SK-N-MC (cell line): ENCODE results near the gene ZFAND2A.
A peak's percentile ranks its signal among the peaks of the same experiment; 100 is the strongest.
"Not testable (repeated sequence)": the region's sequence is repeated elsewhere in the genome, so short reads cannot be mapped to it uniquely, and the experiment has no call there.

Experiments
- DNase-seq: peaks from one replicate; pipeline ENCODE4 v3.0.0-alpha.2; 2011; ENCODE audit warnings: low read depth, low spot score
- H3K27ac ChIP-seq: fragments of 200-600 bp; sonication (generic); 2 replicates; pipeline ENCODE4 v1.5.1; 2016; ENCODE audit warnings: mixed run types
- H3K36me3 ChIP-seq: fragments of 200-600 bp; sonication (generic); 2 replicates; pipeline ENCODE4 v1.6.1; 2017; ENCODE audit warnings: antibody characterized with exemption, low read length, mixed read lengths; ENCODE audit not compliant: insufficient read depth
- H3K4me3 ChIP-seq: fragments of 200-600 bp; sonication (generic); 2 replicates; pipeline ENCODE4 v1.5.1; 2016
- H3K9ac ChIP-seq: fragments of 200-600 bp; sonication (generic); 2 replicates; pipeline ENCODE4 v1.8.0; 2017; ENCODE audit warnings: mixed run types, mixed read lengths; ENCODE audit not compliant: insufficient read length
- H3K9me3 ChIP-seq: fragments of 200-600 bp; sonication (generic); 2 replicates; pipeline ENCODE4 v1.6.1; 2017; ENCODE audit warnings: low read depth, mild to moderate bottlenecking, antibody characterized with exemption, low read length, moderate library complexity, mixed read lengths
- EZH2 ChIP-seq: fragments of 200-600 bp; sonication (generic); IDR thresholded peaks from one replicate; pipeline ENCODE4 v1.6.1; 2017; ENCODE audit warnings: antibody characterized with exemption
- FOXP2 ChIP-seq: optimal IDR thresholded peaks from 2 replicates; pipeline ENCODE3; 2011; ENCODE audit warnings: mild to moderate bottlenecking, moderate library complexity; ENCODE audit not compliant: insufficient read depth; ENCODE audit errors: extremely low read length, control extremely low read depth
- POLR2AphosphoS5 ChIP-seq: IDR thresholded peaks from 2 replicates; pipeline ENCODE4 v1.6.1; 2012; ENCODE audit warnings: mild to moderate bottlenecking, low read depth, low read length, borderline replicate concordance

ZFAND2A gene

GRCh38 chr7:1175967-1176851 lies 16.2 kb upstream of the ZFAND2A start:
- H3K4me3 ChIP-seq = peak overlapping the region; percentile 74
- H3K27ac ChIP-seq = no peak overlapping the region
- H3K9me3 ChIP-seq = no peaks in the 10 kb centered on the region
- no peak for DNase-seq
- H3K36me3 ChIP-seq = no peaks in the 10 kb centered on the region
- peak overlapping the region; percentile 56 for H3K9ac ChIP-seq
- TF ChIP-seq POLR2AphosphoS5 (no peak), EZH2 (no peak), FOXP2 (no peak)

- TF ChIP-seq EZH2 (no peak), FOXP2 (no peak), POLR2AphosphoS5 (no peak)
- DNase-seq = no peak
- Histone ChIP-seq H3K4me3 (peak overlapping the region; percentile 74), H3K27ac (no peak overlapping the region), H3K9me3 (no peaks in the 10 kb centered on the region), H3K9ac (peak overlapping the region; percentile 39), H3K36me3 (no peaks in the 10 kb centered on the region)
Measured at GRCh38 chr7:1175597-1175966, 15.6 kb upstream of the ZFAND2A start.

GRCh38 chr7:1174881-1175596 lies 15.0 kb upstream of the ZFAND2A start:
- Histone ChIP-seq H3K9me3 (no peaks in the 10 kb centered on the region), H3K4me3 (no peak overlapping the region), H3K9ac (no peak overlapping the region), H3K27ac (no peak overlapping the region), H3K36me3 (no peaks in the 10 kb centered on the region)
- TF ChIP-seq EZH2 = no peak
- TF ChIP-seq POLR2AphosphoS5 = no peak
- no peak for TF ChIP-seq FOXP2
- no peak for DNase-seq

- Histone ChIP-seq H3K4me3 (no peak overlapping the region), H3K36me3 (no peaks in the 10 kb centered on the region), H3K9ac (no peak overlapping the region), H3K27ac (no peak overlapping the region), H3K9me3 (no peaks in the 10 kb centered on the region)
- TF ChIP-seq FOXP2 = no peak
- TF ChIP-seq POLR2AphosphoS5 = no peak
- no peak for TF ChIP-seq EZH2
- DNase-seq = no peak
Measured at GRCh38 chr7:1174002-1174401, 14.0 kb upstream of the ZFAND2A start.

- Histone ChIP-seq H3K36me3 (no peaks in the 10 kb centered on the region), H3K9ac (no peak overlapping the region), H3K9me3 (no peaks in the 10 kb centered on the region), H3K4me3 (no peak overlapping the region), H3K27ac (no peak overlapping the region)
- no peak for DNase-seq
- TF ChIP-seq EZH2 = no peak
- TF ChIP-seq POLR2AphosphoS5 = no peak
- no peak for TF ChIP-seq FOXP2
Measured at GRCh38 chr7:1172666-1173523, 12.9 kb upstream of the ZFAND2A start.

GRCh38 chr7:1171516-1171915 lies 11.5 kb upstream of the ZFAND2A start:
- not testable (repeated sequence) for H3K36me3 ChIP-seq, H3K9ac ChIP-seq, H3K9me3 ChIP-seq, DNase-seq, H3K4me3 ChIP-seq, H3K27ac ChIP-seq

GRCh38 chr7:1170741-1171501 lies 10.9 kb upstream of the ZFAND2A start:
- Histone ChIP-seq H3K4me3 (no peak overlapping the region), H3K36me3 (no peaks in the 10 kb centered on the region), H3K9ac (no peak overlapping the region), H3K9me3 (no peaks in the 10 kb centered on the region), H3K27ac (no peak overlapping the region)
- TF ChIP-seq FOXP2 = no peak
- no peak for TF ChIP-seq POLR2AphosphoS5
- TF ChIP-seq EZH2 = no peak
- no peak for DNase-seq
